ENCODE results near the gene TMPRSS11D. TPM values are rescaled to one million over a fixed set of nuclear protein-coding genes. Genes with fewer than 3 reads are reported as not detected.

TMPRSS11D gene
- total and polyA plus RNA-seq, 2 of the 8 experiments (the other 6 are each of a cell fraction or from before 2014, with no cell fraction given), result not detected

DNA sequence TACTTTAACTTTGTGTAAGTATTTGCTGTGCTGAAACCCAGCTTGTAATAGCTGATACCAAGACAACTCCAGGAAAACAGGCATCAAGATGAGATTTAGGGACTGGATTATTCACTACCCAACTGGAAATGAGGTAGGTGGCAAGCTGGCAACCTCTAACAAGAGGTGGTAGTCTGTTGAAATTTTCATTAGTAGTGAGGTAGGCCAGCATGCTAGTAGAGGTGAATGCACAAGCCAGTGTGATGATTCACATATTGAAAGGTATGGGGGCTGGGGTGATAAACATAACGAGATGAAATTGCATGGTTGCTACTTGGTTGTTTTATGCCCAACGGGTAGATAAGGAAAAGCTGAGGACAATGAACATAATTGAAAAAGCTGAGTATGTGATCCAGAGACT, 8.5 kb upstream of the TMPRSS11D start:
- no peak for TF ChIP-seq HDAC6 (IDR thresholded peaks at IDR 0.05; ENCODE audit: low read depth, low read length)
- TF ChIP-seq CREB1 (IDR thresholded peaks at IDR 0.05), result no peak
- no peak for TF ChIP-seq MAFK (IDR thresholded peaks at IDR 0.05; ENCODE audit: low read depth, low read length)
- no peak for TF ChIP-seq SRF (IDR thresholded peaks at IDR 0.05; ENCODE audit: low read depth, low read length)
- TF ChIP-seq HDAC2 (IDR thresholded peaks at IDR 0.05; ENCODE audit: borderline replicate concordance in 1 of 2, low read depth in 2 of 2, low read length in 2 of 2), result no peak
- no peak for TF ChIP-seq RAD21 (IDR thresholded peaks at IDR 0.05 in 1 of 2, conservative IDR thresholded peaks at IDR 0.05 in 1 of 2; ENCODE audit: low read depth in 2 of 2, low read length in 2 of 2)
- TF ChIP-seq POLR2AphosphoS5 (IDR thresholded peaks at IDR 0.05; ENCODE audit: low read depth, low read length), result no peak
- no peak for TF ChIP-seq CHD2 (IDR thresholded peaks at IDR 0.05; ENCODE audit: low read length)
- TF ChIP-seq CTBP2 (IDR thresholded peaks at IDR 0.05; ENCODE audit: borderline replicate concordance, insufficient read depth, insufficient read length, low read length), result no peak
- no peak for TF ChIP-seq KDM1A (IDR thresholded peaks at IDR 0.05; ENCODE audit: borderline replicate concordance, low read length)
- TF ChIP-seq SUZ12 (IDR thresholded peaks at IDR 0.05; ENCODE audit: low read length), result no peak
- TF ChIP-seq GABPA (IDR thresholded peaks at IDR 0.05; ENCODE audit: borderline replicate concordance, insufficient read depth, low read length), result no peak
- TF ChIP-seq, protein P1, sequence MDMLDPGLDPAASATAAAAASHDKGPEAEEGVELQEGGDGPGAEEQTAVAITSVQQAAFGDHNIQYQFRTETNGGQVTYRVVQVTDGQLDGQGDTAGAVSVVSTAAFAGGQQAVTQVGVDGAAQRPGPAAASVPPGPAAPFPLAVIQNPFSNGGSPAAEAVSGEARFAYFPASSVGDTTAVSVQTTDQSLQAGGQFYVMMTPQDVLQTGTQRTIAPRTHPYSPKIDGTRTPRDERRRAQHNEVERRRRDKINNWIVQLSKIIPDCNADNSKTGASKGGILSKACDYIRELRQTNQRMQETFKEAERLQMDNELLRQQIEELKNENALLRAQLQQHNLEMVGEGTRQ (IDR thresholded peaks at IDR 0.05; ENCODE audit: low read length), result no peak

More for the DNA sequence above, 8.5 kb upstream of the TMPRSS11D start:
- Histone ChIP-seq H3K4me3 (ENCODE audit: extremely low read depth in 1 of 4, insufficient read depth in 2 of 4, low read depth in 3 of 4, low read length in 4 of 4) (no peak overlapping the region), H3K4ac (replicated peaks; ENCODE audit: insufficient read length, low read depth, low read length) (no peak overlapping the region), H2BK120ac (replicated peaks; ENCODE audit: low read depth, low read length) (no peak overlapping the region), H4K8ac (ENCODE audit: extremely low read depth, insufficient read depth, low read length) (no peak overlapping the region), H3K79me1 (ENCODE audit: low read depth, low read length) (no peaks in the 10 kb centered on the region), H4K5ac (ENCODE audit: insufficient read length, low read depth, low read length) (no peak overlapping the region), H3K14ac (ENCODE audit: insufficient read length) (no peak overlapping the region), H4K91ac (replicated peaks; ENCODE audit: insufficient read length, low read length) (no peak overlapping the region), H3K9me3 (ENCODE audit: insufficient read depth in 2 of 2, low read depth in 1 of 2, low read length in 1 of 2) (peaks cover 0 to 7% of the 10 kb centered on the region in 2 experiments; a peak in 1 of 4 replicates), H2BK20ac (ENCODE audit: low read length) (no peak overlapping the region), H2BK12ac (ENCODE audit: low read depth, low read length) (no peak overlapping the region), H3K18ac (ENCODE audit: extremely low read depth, low read length) (no peak overlapping the region), H2AK5ac (ENCODE audit: low read depth, low read length) (no peak overlapping the region), H2BK5ac (ENCODE audit: low read depth, low read length) (no peak overlapping the region), H3K27ac (ENCODE audit: low read depth, low read length) (no peak overlapping the region), H2AFZ (ENCODE audit: low read length) (no peak overlapping the region), H3K56ac (replicated peaks; ENCODE audit: insufficient read length, low read depth, low read length) (no peak overlapping the region), H3K4me2 (ENCODE audit: insufficient read depth in 1 of 2, low read depth in 2 of 2, low read length in 2 of 2) (no peak overlapping the region), H3K27me3 (replicated peaks in 1 of 4; ENCODE audit: control insufficient read depth in 3 of 4, extremely low read depth in 1 of 4, insufficient read depth in 3 of 4, low read length in 3 of 4) (no peaks in the 10 kb centered on the region), H2BK15ac (ENCODE audit: low read length) (no peak overlapping the region), H3K79me2 (ENCODE audit: control insufficient read depth in 1 of 2, insufficient read depth in 2 of 2, low read length in 2 of 2) (no peaks in the 10 kb centered on the region), H3K23ac (ENCODE audit: insufficient read length) (no peak overlapping the region), H4K20me1 (replicated peaks in 1 of 2; ENCODE audit: control insufficient read depth in 1 of 2, insufficient read depth in 2 of 2, low read length in 2 of 2) (no peaks in the 10 kb centered on the region), H3K4me1 (replicated peaks in 1 of 4; ENCODE audit: control insufficient read depth in 3 of 4, insufficient read depth in 4 of 4, low read length in 3 of 4) (no peaks in the 10 kb centered on the region; a peak in 1 of 7 replicates), H3K23me2 (ENCODE audit: low read depth, low read length) (no peaks in the 10 kb centered on the region), H3K36me3 (ENCODE audit: control insufficient read depth in 2 of 4, insufficient read depth in 4 of 4, low read length in 3 of 4) (no peaks in the 10 kb centered on the region), H3K9ac (replicated peaks in 1 of 4; ENCODE audit: extremely low read depth in 1 of 4, low read depth in 3 of 4, low read length in 3 of 4) (no peak overlapping the region)
- POLR2A ChIA-PET (ENCODE audit: partially characterized antibody), result no interaction called here
- 90% methylated on average over 2 of the region's 2 CpGs; no CpG with 5 or more reads in 1 of the 2 experiments for WGBS, 2 experiments (ENCODE audit: extremely low coverage in 1 of 2, insufficient coverage in 1 of 2, insufficient read length in 1 of 2, insufficient replicate concordance in 2 of 2, low coverage in 1 of 2, low lambda C conversion rate in 2 of 2, missing lambda C conversion rate in 1 of 2)
- FAIRE-seq (no peak), DNase-seq (ENCODE audit: low read depth in 1 of 2, low spot score in 2 of 2) (no peak)
- CTCF ChIA-PET (ENCODE audit: partially characterized antibody), result interaction anchor here (0.6 to 1.8 kb wide), 8 partner anchors 8 to 342 kb away, joined by 3 to 6 read pairs (median 4); no protein-coding TSS in a partner anchor
